Fibroblast of lung (primary cell): ENCODE data around the gene TIMM8A. TPM values are rescaled to one million over a fixed set of nuclear protein-coding genes. Genes with fewer than 3 reads are reported as not detected.

Experiments
- DNase-seq, 2 donors: peaks; one replicate each; pipeline versions ENCODE4 v3.0.0 to v3.0.0-alpha.2; 2010; ENCODE audit warnings: low read depth in 2 of 2
- H2AFZ ChIP-seq: 2 replicates; pipeline ENCODE4 v1.5.1; 2012; ENCODE audit warnings: low read length, control low read depth, inconsistent platforms
- H3K27ac ChIP-seq: 2 replicates; pipeline ENCODE4 v1.5.1; 2011; ENCODE audit warnings: low read length, control low read depth; ENCODE audit not compliant: insufficient read depth
- H3K27me3 ChIP-seq: 2 replicates; pipeline ENCODE4 v1.5.1; 2011; ENCODE audit warnings: mild to moderate bottlenecking, low read length; ENCODE audit not compliant: control insufficient read depth, insufficient read depth
- H3K36me3 ChIP-seq: 2 replicates; pipeline ENCODE4 v1.5.1; 2011; ENCODE audit warnings: low read length; ENCODE audit not compliant: control insufficient read depth, insufficient read depth
- H3K4me1 ChIP-seq: 2 replicates; pipeline ENCODE4 v1.5.1; 2011; ENCODE audit warnings: low read length; ENCODE audit not compliant: control insufficient read depth, insufficient read depth; ENCODE audit errors: extremely low read depth
- H3K4me2 ChIP-seq: 2 replicates; pipeline ENCODE4 v1.5.1; 2011; ENCODE audit warnings: low read length, control low read depth; ENCODE audit not compliant: insufficient read depth; ENCODE audit errors: extremely low read depth
- H3K4me3 ChIP-seq, 4 experiments: fragments of 200-600 bp in 1 of 4; sonication (generic) in 1 of 4; replicated peaks in 1 of 4; 2 replicates each; pipeline ENCODE4 v1.5.1; 2011 to 2016; ENCODE audit warnings: low read length in 4 of 4, low read depth in 3 of 4, mild to moderate bottlenecking in 3 of 4, control low read depth in 2 of 4, inconsistent platforms in 1 of 4, mixed read lengths in 1 of 4; ENCODE audit not compliant: insufficient read depth in 1 of 4; ENCODE audit errors: control extremely low read depth in 1 of 4
- H3K79me2 ChIP-seq: 2 replicates; pipeline ENCODE4 v1.5.1; 2012; ENCODE audit warnings: mild to moderate bottlenecking, low read length, inconsistent platforms; ENCODE audit not compliant: control insufficient read depth, insufficient read depth
- H3K9ac ChIP-seq: 2 replicates; pipeline ENCODE4 v1.5.1; 2011; ENCODE audit warnings: mild to moderate bottlenecking, low read length, control low read depth; ENCODE audit not compliant: insufficient read depth
- H3K9me3 ChIP-seq: 2 replicates; pipeline ENCODE4 v1.5.1; 2012; ENCODE audit warnings: low read depth, low read length; ENCODE audit not compliant: control insufficient read depth, insufficient read depth
- H4K20me1 ChIP-seq: 2 replicates; pipeline ENCODE4 v1.5.1; 2011; ENCODE audit warnings: low read length; ENCODE audit not compliant: control insufficient read depth, insufficient read depth; ENCODE audit errors: extremely low read depth
- EZH2 ChIP-seq: IDR thresholded peaks from 2 replicates; pipeline ENCODE4 v1.5.1; 2012; ENCODE audit warnings: low read length, control low read depth, mild to moderate bottlenecking; ENCODE audit errors: missing control alignments
- polyA plus RNA-seq, 2 donors: library from polyadenylated mRNA; depleted of rRNA in 1 of 2; stranded (reverse) in 1 of 2; unstranded in 1 of 2; fragments of >200 nt; gene quantifications; 2 replicates each; pipeline ENCODE4 v1.2.1, GENCODE V29; 2011 to 2012; ENCODE audit warnings: missing spikeins in 1 of 2
- total RNA-seq: library from RNA; depleted of rRNA; stranded (reverse); fragments of >200 nt; gene quantifications from 2 replicates; pipeline ENCODE4 v1.2.1, GENCODE V29; 2014
- TF ChIP-seq, protein P1 (sequence below), 2 donors: IDR thresholded peaks in 1 of 2; conservative IDR thresholded peaks in 1 of 2; 1 replicate in 1 of 2; 2 replicates in 1 of 2; pipeline ENCODE4 v1.5.1; 2011 to 2012; ENCODE audit warnings: low read length in 2 of 2, control low read depth in 1 of 2, inconsistent platforms in 1 of 2, low read depth in 1 of 2, mild to moderate bottlenecking in 1 of 2

Gene TIMM8A
- total and polyA plus RNA-seq, 2 donors (not counting 1 experiment from before 2014, with no cell fraction given) = 3.0 to 7.7 TPM

DNA sequence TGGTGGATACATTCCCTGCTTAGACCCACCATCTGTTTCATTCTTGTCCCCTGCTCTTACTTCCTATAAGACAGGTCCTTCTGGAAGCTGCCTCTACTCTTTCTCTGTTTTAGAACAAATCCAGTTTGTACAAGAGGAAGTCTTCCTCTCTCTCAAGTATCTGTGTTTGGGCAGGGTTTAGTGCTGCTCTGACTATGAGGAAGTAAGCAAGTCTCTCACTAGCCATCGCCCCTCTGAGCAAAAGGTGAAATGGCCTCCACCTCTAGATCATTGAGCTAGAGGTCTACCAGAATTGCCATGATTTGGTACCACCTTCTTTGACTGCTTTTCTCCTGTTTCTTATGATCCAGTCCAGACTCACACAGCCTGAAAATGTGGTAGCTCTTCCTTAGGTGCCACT is 29.0 kb upstream of the TIMM8A start:
- TF ChIP-seq, protein P1, sequence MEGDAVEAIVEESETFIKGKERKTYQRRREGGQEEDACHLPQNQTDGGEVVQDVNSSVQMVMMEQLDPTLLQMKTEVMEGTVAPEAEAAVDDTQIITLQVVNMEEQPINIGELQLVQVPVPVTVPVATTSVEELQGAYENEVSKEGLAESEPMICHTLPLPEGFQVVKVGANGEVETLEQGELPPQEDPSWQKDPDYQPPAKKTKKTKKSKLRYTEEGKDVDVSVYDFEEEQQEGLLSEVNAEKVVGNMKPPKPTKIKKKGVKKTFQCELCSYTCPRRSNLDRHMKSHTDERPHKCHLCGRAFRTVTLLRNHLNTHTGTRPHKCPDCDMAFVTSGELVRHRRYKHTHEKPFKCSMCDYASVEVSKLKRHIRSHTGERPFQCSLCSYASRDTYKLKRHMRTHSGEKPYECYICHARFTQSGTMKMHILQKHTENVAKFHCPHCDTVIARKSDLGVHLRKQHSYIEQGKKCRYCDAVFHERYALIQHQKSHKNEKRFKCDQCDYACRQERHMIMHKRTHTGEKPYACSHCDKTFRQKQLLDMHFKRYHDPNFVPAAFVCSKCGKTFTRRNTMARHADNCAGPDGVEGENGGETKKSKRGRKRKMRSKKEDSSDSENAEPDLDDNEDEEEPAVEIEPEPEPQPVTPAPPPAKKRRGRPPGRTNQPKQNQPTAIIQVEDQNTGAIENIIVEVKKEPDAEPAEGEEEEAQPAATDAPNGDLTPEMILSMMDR (conservative IDR thresholded peaks at IDR 0.05 in 1 of 2, IDR thresholded peaks at IDR 0.05 in 1 of 2; ENCODE audit: low read depth in 1 of 2, low read length in 2 of 2) = no peak
- no peak for TF ChIP-seq EZH2
- no peaks in the 10 kb centered on the region for H3K36me3 ChIP-seq

DNA sequence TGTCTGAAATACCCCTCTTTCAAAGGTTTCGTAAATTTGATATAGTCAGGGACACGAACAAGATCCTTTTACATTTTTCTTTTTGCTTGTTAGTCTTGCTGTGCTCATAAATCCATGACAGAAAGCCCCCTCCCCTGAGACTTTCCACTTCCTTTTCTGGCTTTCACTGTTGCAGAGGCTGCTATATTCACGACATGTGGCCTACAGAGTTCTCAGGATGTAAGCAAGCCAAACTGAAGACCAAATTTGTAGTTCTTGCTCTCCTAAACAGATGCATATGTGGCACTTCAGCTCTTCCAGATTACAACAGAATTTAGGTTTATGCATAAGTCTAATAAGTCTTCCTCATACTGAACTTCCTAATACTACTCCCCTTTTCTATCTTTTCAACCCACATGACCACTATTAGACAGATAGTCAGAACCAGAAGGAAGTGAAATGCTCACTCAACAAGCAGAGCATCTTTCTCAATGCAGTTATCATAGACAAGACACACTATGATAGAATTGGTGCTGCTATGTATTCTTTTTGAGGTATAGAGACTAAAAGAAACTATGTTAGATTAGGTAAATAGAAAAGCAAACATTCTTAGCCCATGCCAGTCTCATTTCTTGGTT is 22.5 kb upstream of the TIMM8A start:
- Histone ChIP-seq H3K9me3 (no peaks in the 10 kb centered on the region), H3K36me3 (no peaks in the 10 kb centered on the region)
- no peak for TF ChIP-seq EZH2
- TF ChIP-seq, protein P1 (conservative IDR thresholded peaks at IDR 0.05 in 1 of 2, IDR thresholded peaks at IDR 0.05 in 1 of 2; ENCODE audit: low read depth in 1 of 2, low read length in 2 of 2) = no peak

More for the DNA sequence above, 29.0 kb upstream of the TIMM8A start:
- DNase-seq = no peak
- no peak overlapping the region for H3K4me2 ChIP-seq
- H2AFZ ChIP-seq = no peak overlapping the region
- no peak overlapping the region for H3K4me3 ChIP-seq
- H3K27ac ChIP-seq = no peak overlapping the region
- H3K9ac ChIP-seq = no peak overlapping the region
- H3K79me2 ChIP-seq = no peaks in the 10 kb centered on the region
- no peaks in the 10 kb centered on the region for H4K20me1 ChIP-seq
- H3K9me3 ChIP-seq = no peaks in the 10 kb centered on the region
- H3K4me1 ChIP-seq = no peaks in the 10 kb centered on the region
- H3K27me3 ChIP-seq = no peaks in the 10 kb centered on the region

DNA sequence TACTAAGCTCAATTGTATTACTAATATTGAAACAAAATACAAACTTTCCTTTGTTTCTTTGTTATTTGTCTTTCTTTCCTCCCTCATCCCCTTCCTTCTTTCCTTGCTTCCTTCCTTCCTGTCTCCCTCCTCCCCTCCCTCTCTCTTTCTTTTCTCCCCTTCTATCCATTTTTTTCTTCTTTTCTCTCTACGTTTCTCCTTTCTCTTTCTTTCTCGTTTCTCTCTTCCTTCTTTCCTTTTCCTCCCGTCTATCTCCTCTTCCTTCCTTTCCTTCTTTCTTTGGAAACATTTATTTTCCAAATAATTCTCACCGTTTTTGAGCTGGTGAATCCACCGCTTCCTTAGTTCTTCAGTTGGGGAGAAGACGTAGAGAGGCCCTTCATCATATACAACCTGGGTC is 21.1 kb upstream of the TIMM8A start:
- TF ChIP-seq, protein P1 (conservative IDR thresholded peaks at IDR 0.05 in 1 of 2, IDR thresholded peaks at IDR 0.05 in 1 of 2; ENCODE audit: low read depth in 1 of 2, low read length in 2 of 2) = no peak
- TF ChIP-seq EZH2 = no peak
- Histone ChIP-seq H2AFZ (no peak overlapping the region), H3K27me3 (no peaks in the 10 kb centered on the region), H3K4me2 (no peak overlapping the region), H3K9ac (no peak overlapping the region), H3K79me2 (no peaks in the 10 kb centered on the region), H3K27ac (no peak overlapping the region), H3K4me1 (no peaks in the 10 kb centered on the region), H3K36me3 (no peaks in the 10 kb centered on the region), H3K9me3 (no peaks in the 10 kb centered on the region), H3K4me3 (no peak overlapping the region), H4K20me1 (no peaks in the 10 kb centered on the region)
- DNase-seq = no peak

More for the DNA sequence above, 22.5 kb upstream of the TIMM8A start:
- Histone ChIP-seq H3K27me3 (no peaks in the 10 kb centered on the region), H3K9ac (no peak overlapping the region), H3K4me3 (no peak overlapping the region), H2AFZ (no peak overlapping the region), H3K27ac (no peak overlapping the region), H4K20me1 (no peaks in the 10 kb centered on the region), H3K4me1 (no peaks in the 10 kb centered on the region), H3K79me2 (no peaks in the 10 kb centered on the region), H3K4me2 (no peak overlapping the region)
- no peak for DNase-seq
